H1 (cell line): Measurements from ENCODE around the gene DAPK2. TPM values are rescaled to one million over a fixed set of nuclear protein-coding genes. Genes with fewer than 3 reads are reported as not detected.

Experiments
- BACH1 ChIP-seq: IDR thresholded peaks from 2 replicates; pipeline ENCODE4 v1.6.1; 2012; ENCODE audit warnings: low read length, improper control_type of control experiment
- EP300 ChIP-seq, 2 experiments: IDR thresholded peaks; 1 replicate in 1 of 2; 2 replicates in 1 of 2; pipeline ENCODE4 v1.6.1; 2011 to 2012; ENCODE audit warnings: low read depth in 2 of 2, low read length in 2 of 2, mild to moderate bottlenecking in 2 of 2, borderline replicate concordance in 1 of 2, inconsistent platforms in 1 of 2, moderate library complexity in 1 of 2
- SUZ12 ChIP-seq: fragments of 200-600 bp; sonication (generic); IDR thresholded peaks from 2 replicates; pipeline ENCODE4 v1.6.1; 2012; ENCODE audit warnings: mild to moderate bottlenecking, inconsistent platforms, low read length, moderate library complexity, mixed read lengths
- TAF1 ChIP-seq: IDR thresholded peaks from 2 replicates; pipeline ENCODE4 v1.6.1; 2011; ENCODE audit warnings: mild to moderate bottlenecking, low read depth, low read length
- ZNF274 ChIP-seq: IDR thresholded peaks from 2 replicates; pipeline ENCODE4 v1.7.0; 2012; ENCODE audit warnings: low read length, borderline replicate concordance; ENCODE audit errors: extremely low read depth
- polyA plus RNA-seq, 7 experiments: library from polyadenylated mRNA; depleted of rRNA in 3 of 7; stranded (reverse) in 5 of 7; unstranded in 2 of 7; fragments of >200 nt in 5 of 7; fragments of 200-250 nt in 2 of 7; gene quantifications; 1 replicate in 5 of 7; 2 replicates in 1 of 7; 4 replicates in 1 of 7; pipeline versions ENCODE4 v1.2.1 to v1.2.3, GENCODE V29; 2011 to 2013; ENCODE audit warnings: missing spikeins in 2 of 7, mixed read lengths in 2 of 7
- total RNA-seq: library from RNA; stranded (reverse); fragmentation: NEBNext Ultra II Directional; extraction: Animal tissue kit (Norgen Biotek cat#: 25700); gene quantifications from 2 replicates; pipeline ENCODE4 v1.2.1, GENCODE V29; 2021

Gene DAPK2
- total and polyA plus RNA-seq, 2 of the 8 experiments (the other 6 are each of a cell fraction or from before 2014, with no cell fraction given): 1.8 to 2.9 TPM

GRCh38 chr15:64029633-64030032 lies 16.7 kb downstream of the DAPK2 start (continued):
- TF ChIP-seq ZNF274: no peak
- no peak for TF ChIP-seq BACH1
- no peak for TF ChIP-seq SUZ12
- TF ChIP-seq EP300 (IDR thresholded peaks at IDR 0.05; ENCODE audit: borderline replicate concordance in 1 of 2, low read depth in 2 of 2, low read length in 2 of 2): no peak
- no peak for TF ChIP-seq TAF1
